Nephron (organoid): ENCODE data around the gene TRAK2.

Experiments used
- H3K27ac Mint-ChIP-seq, 3 experiments: 2 replicates each; pipeline ENCODE4 v1.8.0; 2020; ENCODE audit warnings: mixed read lengths in 3 of 3, mild to moderate bottlenecking in 2 of 3, moderate library complexity in 1 of 3
- H3K27me3 Mint-ChIP-seq: 2 replicates; pipeline ENCODE4 v1.8.0; 2021; ENCODE audit warnings: low read depth, mild to moderate bottlenecking, moderate library complexity, mixed read lengths
- H3K36me3 Mint-ChIP-seq: 2 replicates; pipeline ENCODE4 v1.8.0; 2020; ENCODE audit warnings: low read depth, mixed read lengths
- H3K4me1 Mint-ChIP-seq: 2 replicates; pipeline ENCODE4 v1.8.0; 2020; ENCODE audit warnings: mixed read lengths
- H3K4me3 Mint-ChIP-seq, 3 experiments: 2 replicates each; pipeline ENCODE4 v1.8.0; 2020; ENCODE audit warnings: mild to moderate bottlenecking in 3 of 3, mixed read lengths in 3 of 3, moderate library complexity in 2 of 3
- H3K9me3 Mint-ChIP-seq: 2 replicates; pipeline ENCODE4 v1.8.0; 2020; ENCODE audit warnings: mixed read lengths
- CTCF ChIP-seq, 3 experiments: fragments of 200-600 bp; sonication (generic); IDR thresholded peaks; one replicate each; pipeline ENCODE4 v1.5.0; 2021; ENCODE audit warnings: antibody characterized with exemption in 3 of 3; ENCODE audit not compliant: unreplicated experiment in 3 of 3

Gene TRAK2

GRCh38 chr2:201467666-201468065 lies 16.4 kb upstream of the TRAK2 start:
- Mint-ChIP-seq H3K9me3 (peaks cover 3% of the 10 kb centered on the region), H3K4me1 (peaks cover 34% of the 10 kb centered on the region), H3K36me3 (peaks cover 71% of the 10 kb centered on the region), H3K4me3 (no peak overlapping the region), H3K27ac (peak overlapping the region in 1 of 3 experiments; percentile 90), H3K27me3 (no peaks in the 10 kb centered on the region)
- TF ChIP-seq CTCF (IDR thresholded peaks at IDR 0.05; ENCODE audit: unreplicated experiment in 3 of 3) = no peak

- H3K4me1 Mint-ChIP-seq = peaks cover 30% of the 10 kb centered on the region
- peak overlapping the region; percentile 80 to 96 (median 90) for H3K27ac Mint-ChIP-seq
- H3K36me3 Mint-ChIP-seq = peaks cover 76% of the 10 kb centered on the region
- no peaks in the 10 kb centered on the region for H3K27me3 Mint-ChIP-seq
- H3K4me3 Mint-ChIP-seq = no peak overlapping the region
- H3K9me3 Mint-ChIP-seq = peaks cover 15% of the 10 kb centered on the region
- TF ChIP-seq CTCF (IDR thresholded peaks at IDR 0.05; ENCODE audit: unreplicated experiment in 3 of 3) = no peak
Measured at GRCh38 chr2:201466050-201466675, 14.9 kb upstream of the TRAK2 start.

GRCh38 chr2:201465524-201465971 lies 14.3 kb upstream of the TRAK2 start:
- H3K9me3 Mint-ChIP-seq = peaks cover 16% of the 10 kb centered on the region
- TF ChIP-seq CTCF (IDR thresholded peaks at IDR 0.05; ENCODE audit: unreplicated experiment in 3 of 3) = no peak
- H3K27me3 Mint-ChIP-seq = no peaks in the 10 kb centered on the region
- no peak overlapping the region for H3K4me3 Mint-ChIP-seq
- H3K27ac Mint-ChIP-seq = peak overlapping the region; percentile 80 to 96 (median 90)
- H3K36me3 Mint-ChIP-seq = peaks cover 76% of the 10 kb centered on the region
- peaks cover 30% of the 10 kb centered on the region for H3K4me1 Mint-ChIP-seq

- peaks cover 77% of the 10 kb centered on the region for H3K36me3 Mint-ChIP-seq
- TF ChIP-seq CTCF (IDR thresholded peaks at IDR 0.05; ENCODE audit: unreplicated experiment in 3 of 3) = no peak
- H3K4me1 Mint-ChIP-seq = peaks cover 30% of the 10 kb centered on the region
- H3K27me3 Mint-ChIP-seq = no peaks in the 10 kb centered on the region
- no peak overlapping the region for H3K27ac Mint-ChIP-seq
- H3K4me3 Mint-ChIP-seq = no peak overlapping the region
- H3K9me3 Mint-ChIP-seq = peaks cover 19% of the 10 kb centered on the region
Measured at GRCh38 chr2:201464547-201464946, 13.3 kb upstream of the TRAK2 start.

- Mint-ChIP-seq H3K4me1 (peaks cover 6% of the 10 kb centered on the region), H3K4me3 (no peak overlapping the region), H3K27me3 (no peaks in the 10 kb centered on the region), H3K9me3 (peaks cover 19% of the 10 kb centered on the region), H3K27ac (no peak overlapping the region), H3K36me3 (peaks cover 72% of the 10 kb centered on the region)
- no peak for TF ChIP-seq CTCF (IDR thresholded peaks at IDR 0.05; ENCODE audit: unreplicated experiment in 3 of 3)
Measured at GRCh38 chr2:201460532-201460931, 9.3 kb upstream of the TRAK2 start.

- no peak overlapping the region for H3K27ac Mint-ChIP-seq
- H3K9me3 Mint-ChIP-seq = peaks cover 17% of the 10 kb centered on the region
- TF ChIP-seq CTCF (IDR thresholded peaks at IDR 0.05; ENCODE audit: unreplicated experiment in 3 of 3) = no peak
- peaks cover 15% of the 10 kb centered on the region for H3K4me1 Mint-ChIP-seq
- H3K36me3 Mint-ChIP-seq = peaks cover 56% of the 10 kb centered on the region
- H3K27me3 Mint-ChIP-seq = no peaks in the 10 kb centered on the region
- H3K4me3 Mint-ChIP-seq = no peak overlapping the region
Measured at GRCh38 chr2:201458381-201458780, 7.1 kb upstream of the TRAK2 start.
